ENCODE data around the gene ARHGAP25. TPM values are rescaled to one million over a fixed set of nuclear protein-coding genes. Genes with fewer than 3 reads are reported as not detected.

ARHGAP25 gene
- polyA plus RNA-seq, 1 donor (not counting 4 experiments of a cell fraction or from before 2014, with no cell fraction given) = 25.3 TPM

- Histone ChIP-seq H3K79me2 (ENCODE audit: control insufficient read depth, insufficient read depth, low read length) (no peaks in the 10 kb centered on the region), H3K4me1 (ENCODE audit: control insufficient read depth, extremely low read depth, insufficient read depth, low read length) (no peaks in the 10 kb centered on the region), H2AFZ (ENCODE audit: control insufficient read depth, low read length) (no peak overlapping the region), H4K20me1 (ENCODE audit: control insufficient read depth, extremely low read depth, insufficient read depth, low read length) (no peaks in the 10 kb centered on the region), H3K4me3 (ENCODE audit: control insufficient read depth in 2 of 3, extremely low read depth in 1 of 3, insufficient read depth in 2 of 3, low read depth in 1 of 3, low read length in 3 of 3) (no peak overlapping the region), H3K27me3 (ENCODE audit: control insufficient read depth, extremely low read depth, insufficient read depth, low read length) (no peaks in the 10 kb centered on the region), H3K36me3 (ENCODE audit: control insufficient read depth in 2 of 2, extremely low read depth in 1 of 2, insufficient read depth in 2 of 2, low read length in 2 of 2) (no peaks in the 10 kb centered on the region), H3K4me2 (ENCODE audit: control insufficient read depth, extremely low read depth, insufficient read depth, low read depth, low read length) (no peak overlapping the region), H3K27ac (ENCODE audit: control insufficient read depth, insufficient read depth, low read length) (no peak overlapping the region), H3K9ac (ENCODE audit: control insufficient read depth, extremely low read depth, insufficient read depth, low read length) (no peak overlapping the region), H3K9me3 (ENCODE audit: control insufficient read depth, low read depth, low read length) (no peaks in the 10 kb centered on the region), H3K9me1 (ENCODE audit: control insufficient read depth, extremely low read depth, insufficient read depth, low read length) (no peaks in the 10 kb centered on the region)
- FAIRE-seq = no peak
- no peak for TF ChIP-seq CTCF (optimal IDR thresholded peaks at IDR 0.05 in 1 of 3, IDR thresholded peaks at IDR 0.05 in 1 of 3, conservative IDR thresholded peaks at IDR 0.05 in 1 of 3; ENCODE audit: extremely low read depth in 1 of 3, insufficient read depth in 2 of 3, low read length in 3 of 3)
- TF ChIP-seq EZH2 (IDR thresholded peaks at IDR 0.05; ENCODE audit: low read length) = no peak
- dilution Hi-C loops (cut with MboI; ENCODE audit: extremely low pct_ligation_motif_present, low sequenced_read_pairs) = no loop called here
- no peak for DNase-seq (ENCODE audit: low read depth, low spot score)
These were observed 26.0 kb upstream of the ARHGAP25 start for GRCh38 chr2:68708629-68709028.

GRCh38 chr2:68709421-68709911 is 25.1 kb upstream of the ARHGAP25 start:
- H3K79me2 ChIP-seq (ENCODE audit: control insufficient read depth, insufficient read depth, low read length) = no peaks in the 10 kb centered on the region
- H3K4me1 ChIP-seq (ENCODE audit: control insufficient read depth, extremely low read depth, insufficient read depth, low read length) = no peaks in the 10 kb centered on the region
- dilution Hi-C loops (cut with MboI; ENCODE audit: extremely low pct_ligation_motif_present, low sequenced_read_pairs) = no loop called here
- H3K36me3 ChIP-seq (ENCODE audit: control insufficient read depth in 2 of 2, extremely low read depth in 1 of 2, insufficient read depth in 2 of 2, low read length in 2 of 2) = no peaks in the 10 kb centered on the region
- FAIRE-seq = peak; percentile 73
- H3K4me3 ChIP-seq (ENCODE audit: control insufficient read depth in 2 of 3, extremely low read depth in 1 of 3, insufficient read depth in 2 of 3, low read depth in 1 of 3, low read length in 3 of 3) = no peak overlapping the region
- H3K9me1 ChIP-seq (ENCODE audit: control insufficient read depth, extremely low read depth, insufficient read depth, low read length) = no peaks in the 10 kb centered on the region
- no peaks in the 10 kb centered on the region for H4K20me1 ChIP-seq (ENCODE audit: control insufficient read depth, extremely low read depth, insufficient read depth, low read length)
- peak overlapping the region; percentile 2 for H3K4me2 ChIP-seq (ENCODE audit: control insufficient read depth, extremely low read depth, insufficient read depth, low read depth, low read length)
- H3K27ac ChIP-seq (ENCODE audit: control insufficient read depth, insufficient read depth, low read length) = no peak overlapping the region
- no peak overlapping the region for H3K9ac ChIP-seq (ENCODE audit: control insufficient read depth, extremely low read depth, insufficient read depth, low read length)
- no peak for TF ChIP-seq EZH2 (IDR thresholded peaks at IDR 0.05; ENCODE audit: low read length)
- peak; percentile 56 to 81 (median 76) for TF ChIP-seq CTCF (optimal IDR thresholded peaks at IDR 0.05 in 1 of 3, IDR thresholded peaks at IDR 0.05 in 1 of 3, conservative IDR thresholded peaks at IDR 0.05 in 1 of 3; ENCODE audit: extremely low read depth in 1 of 3, insufficient read depth in 2 of 3, low read length in 3 of 3)
- H3K27me3 ChIP-seq (ENCODE audit: control insufficient read depth, extremely low read depth, insufficient read depth, low read length) = no peaks in the 10 kb centered on the region
- H2AFZ ChIP-seq (ENCODE audit: control insufficient read depth, low read length) = peak overlapping the region; percentile 70
- no peak for DNase-seq (ENCODE audit: low read depth, low spot score)
- no peaks in the 10 kb centered on the region for H3K9me3 ChIP-seq (ENCODE audit: control insufficient read depth, low read depth, low read length)

All from keratinocyte (primary cell).